HepG2 (cell line): ENCODE results near the gene CMA1. TPM values are rescaled to one million over a fixed set of nuclear protein-coding genes. Genes with fewer than 3 reads are reported as not detected.

ENCODE experiments used
- ATAC-seq: fragments of 200-7000 bp; cut with Tn5 transposase; 3 replicates; pipeline ENCODE4 v1.9.1; 2020; ENCODE audit warnings: mild to moderate bottlenecking, moderate library complexity
- BruUV-seq: library from RNA; stranded (reverse); fragments of 400-500 nt; replicated peaks from 2 replicates; lab custom pipeline; 2021; lab: Mats Ljungman, UMichigan
- CTCF ChIA-PET: fragments of 300-600 bp; formaldehyde crosslinking; extraction: SDS; loops from one replicate; lab custom pipeline; 2021; ENCODE audit warnings: low total read pairs, inconsistent platforms, low intra/inter-chr PET ratio; lab: Yijun Ruan, JAX
- POLR2A ChIA-PET: fragments of 350-600 bp; sonication (Branson Sonifier 250); formaldehyde crosslinking; loops from one replicate; lab custom pipeline; 2020; ENCODE audit warnings: antibody characterized with exemption, inconsistent platforms; lab: Yijun Ruan, JAX
- DNase-seq: peaks from one replicate; pipeline ENCODE4 v3.0.0-alpha.2; 2015; ENCODE audit warnings: low spot score
- FAIRE-seq: peaks from 3 replicates; lab custom pipeline; 2011; peaks lifted over from hg19 to GRCh38; lab: Jason Lieb, UNC
- H2AFZ ChIP-seq: one replicate; pipeline ENCODE4 v1.6.1; 2011; ENCODE audit warnings: low read length, inconsistent platforms
- H3K27ac ChIP-seq: fragments of 300-600 bp; 3 replicates; pipeline ENCODE4 v1.8.0; 2011; ENCODE audit warnings: mixed run types, mild to moderate bottlenecking, mixed read lengths, low read length, inconsistent platforms; ENCODE audit not compliant: insufficient read depth; ENCODE audit errors: extremely low read length
- H3K27me3 ChIP-seq, 2 experiments: fragments of 200-600 bp in 1 of 2; 2 replicates in 1 of 2; 3 replicates in 1 of 2; pipeline versions ENCODE4 v1.6.0 to v1.8.0; 2011; ENCODE audit warnings: low read length in 2 of 2, mild to moderate bottlenecking in 2 of 2, moderate library complexity in 2 of 2, inconsistent platforms in 1 of 2; ENCODE audit not compliant: insufficient read depth in 2 of 2, control insufficient read depth in 1 of 2
- H3K36me3 ChIP-seq, 2 experiments: fragments of 200-600 bp in 1 of 2; replicated peaks in 1 of 2; 2 replicates in 1 of 2; 3 replicates in 1 of 2; pipeline versions ENCODE4 v1.5.1 to v1.8.0; 2011; ENCODE audit warnings: low read length in 2 of 2, inconsistent platforms in 1 of 2; ENCODE audit not compliant: insufficient read depth in 2 of 2, control insufficient read depth in 1 of 2
- H3K4me1 ChIP-seq: 2 replicates; pipeline ENCODE4 v1.5.1; 2012; ENCODE audit warnings: low read length, inconsistent platforms; ENCODE audit not compliant: insufficient read depth
- H3K4me2 ChIP-seq: 2 replicates; pipeline ENCODE4 v1.6.0; 2011; ENCODE audit warnings: low read depth, low read length, inconsistent platforms
- H3K4me3 ChIP-seq, 3 experiments: fragments of 200-600 bp in 1 of 3; sonication (generic), shearing (Covaris generic) in 1 of 3; replicated peaks in 1 of 3; 2 replicates each; pipeline ENCODE4 v1.5.1; 2011 to 2016; ENCODE audit warnings: low read length in 3 of 3, inconsistent platforms in 2 of 3, low read depth in 2 of 3, mild to moderate bottlenecking in 2 of 3, control low read depth in 1 of 3, mixed read lengths in 1 of 3; ENCODE audit not compliant: insufficient read depth in 1 of 3
- H3K79me2 ChIP-seq: one replicate; pipeline ENCODE4 v1.6.1; 2011; ENCODE audit warnings: low read length, inconsistent platforms; ENCODE audit not compliant: insufficient read depth
- H3K9ac ChIP-seq: 2 replicates; pipeline ENCODE4 v1.6.0; 2011; ENCODE audit warnings: mild to moderate bottlenecking, low read depth, low read length, inconsistent platforms; ENCODE audit not compliant: insufficient read depth
- H3K9me3 ChIP-seq: 2 replicates; pipeline ENCODE4 v1.5.1; 2012; ENCODE audit warnings: mild to moderate bottlenecking, low read length
- H4K20me1 ChIP-seq: 2 replicates; pipeline ENCODE4 v1.6.0; 2011; ENCODE audit warnings: inconsistent platforms, mild to moderate bottlenecking, low read length, moderate library complexity; ENCODE audit not compliant: insufficient read depth
- ADNP ChIP-seq: sonication (generic); formaldehyde crosslinking; IDR thresholded peaks from 2 replicates; pipeline ENCODE4 v1.4.0; 2020; ENCODE audit warnings: missing genetic modification reagents
- HHEX ChIP-seq: IDR thresholded peaks from 2 replicates; pipeline ENCODE4 v1.6.1; 2016; ENCODE audit warnings: control low read depth
- JUN ChIP-seq: sonication (generic); formaldehyde crosslinking; IDR thresholded peaks from 2 replicates; pipeline ENCODE4 v1.4.0; 2020; ENCODE audit warnings: mild to moderate bottlenecking, missing genetic modification reagents
- NCOR1 ChIP-seq: fragments of 200-600 bp; sonication (generic); IDR thresholded peaks from 2 replicates; pipeline ENCODE4 v1.7.0; 2017; ENCODE audit warnings: antibody characterized with exemption, low read length, borderline replicate concordance
- PLRG1 ChIP-seq: fragments of 450-650 bp; conservative IDR thresholded peaks from 2 replicates; pipeline ENCODE4 v1.6.1; 2016
- SMARCE1 ChIP-seq: fragments of 450-650 bp; IDR thresholded peaks from 2 replicates; pipeline ENCODE4 v1.6.1; 2017; ENCODE audit warnings: borderline replicate concordance
- ZKSCAN8 ChIP-seq: IDR thresholded peaks from 2 replicates; pipeline ENCODE4 v1.6.1; 2016; ENCODE audit warnings: borderline replicate concordance, missing genetic modification reagents, missing compliant biosample characterization
- ZNF253 ChIP-seq: sonication (generic); formaldehyde crosslinking; IDR thresholded peaks from 2 replicates; pipeline ENCODE4 v1.8.0; 2022; ENCODE audit warnings: mild to moderate bottlenecking, missing genetic modification reagents, borderline replicate concordance
- ZNF354B ChIP-seq: sonication (generic); formaldehyde crosslinking; IDR thresholded peaks from 2 replicates; pipeline ENCODE4 v1.8.0; 2022; ENCODE audit warnings: mild to moderate bottlenecking, missing genetic modification reagents
- ZNF644 ChIP-seq: IDR thresholded peaks from 2 replicates; pipeline ENCODE4 v1.6.1; 2016; ENCODE audit warnings: low read depth
- WGBS: methylation state at CpG from one replicate; pipeline ENCODE4 v1.1.6; 2017; ENCODE audit warnings: low lambda C conversion rate; 5-methylcytosine and 5-hydroxymethylcytosine counted together
- in situ Hi-C: cut with HindIII; loops from 2 replicates; pipeline ENCODE4 v1.10.0; 2017; ENCODE audit warnings: low pct_unique_long_range_greater_than_20kb; ENCODE audit not compliant: extremely low pct_ligation_motif_present
- intact Hi-C: fragments of 100-400 bp; cut with micrococcal nuclease; formaldehyde crosslinking; loops from one replicate; pipeline ENCODE4 v1.10.0; 2022; ENCODE audit not compliant: unreplicated experiment
- polyA plus RNA-seq, 8 experiments: library from polyadenylated mRNA; depleted of rRNA in 3 of 8; stranded (reverse) in 7 of 8; unstranded in 1 of 8; fragments of >200 nt; fragmentation: Illumina TruSeq in 4 of 8; extraction: Trizol in 4 of 8; gene quantifications; 2 replicates each; pipeline versions ENCODE4 v1.2.1 to v1.2.3, GENCODE V29; 2011 to 2016; ENCODE audit warnings: low read depth in 4 of 8, missing spikeins in 1 of 8, mixed read lengths in 1 of 8; ENCODE audit not compliant: insufficient read depth in 1 of 8
- total RNA-seq, 5 experiments: library from RNA; depleted of rRNA; stranded (reverse); fragments of >200 nt; fragmentation: Illumina TruSeq; extraction: Trizol; gene quantifications; 2 replicates each; pipeline ENCODE4 v1.2.3, GENCODE V29; 2016; ENCODE audit warnings: low read depth in 1 of 5
- TF ChIP-seq, protein P1 (sequence below): sonication (generic); formaldehyde crosslinking; IDR thresholded peaks from 2 replicates; pipeline ENCODE4 v1.8.0; 2022; ENCODE audit warnings: mild to moderate bottlenecking, missing genetic modification reagents, moderate library complexity
- TF ChIP-seq, protein P2 (sequence below): IDR thresholded peaks from 2 replicates; pipeline ENCODE4 v1.6.1; 2012; ENCODE audit warnings: low read length, improper control_type of control experiment
- TF ChIP-seq, protein P3 (sequence below): sonication (generic); formaldehyde crosslinking; IDR thresholded peaks from 2 replicates; pipeline ENCODE4 v1.5.0; 2020; ENCODE audit warnings: missing genetic modification reagents, mild to moderate bottlenecking, borderline replicate concordance
- TF ChIP-seq, protein P4 (sequence below): sonication (generic); formaldehyde crosslinking; IDR thresholded peaks from 2 replicates; pipeline ENCODE4 v1.4.0; 2020; ENCODE audit warnings: low read depth, mild to moderate bottlenecking, missing genetic modification reagents

CMA1 gene
- total and polyA plus RNA-seq, 2 of the 13 experiments (the other 11 are each of a cell fraction or from before 2014, with no cell fraction given), result not detected

DNA sequence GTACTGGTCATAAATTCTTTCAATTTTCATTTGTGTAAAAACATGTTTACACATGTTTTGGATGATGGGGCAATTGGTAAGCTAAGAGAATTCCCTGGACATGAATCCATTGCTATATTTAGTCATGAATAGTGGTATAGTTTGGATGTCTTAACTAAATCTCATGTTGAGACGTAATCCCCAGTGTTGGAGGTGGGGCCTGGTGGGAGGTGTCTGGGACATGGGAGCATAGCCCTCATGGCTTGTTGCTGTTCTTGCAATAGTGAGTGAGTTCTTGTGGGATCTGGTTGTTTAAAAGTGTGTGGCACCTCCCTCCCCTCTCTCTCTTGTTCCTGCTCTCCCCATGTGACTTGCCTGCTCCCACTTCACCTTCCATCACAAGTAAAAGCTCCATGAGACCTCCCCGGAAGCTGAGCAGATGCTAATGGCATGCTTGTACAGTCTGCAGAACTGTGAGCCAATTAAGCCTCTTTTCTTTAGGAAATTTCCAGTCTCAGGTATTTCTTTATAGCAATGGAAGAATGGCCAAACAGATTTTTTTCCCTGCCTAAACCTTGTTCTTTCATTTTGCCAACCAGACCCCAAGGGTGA is 34.4 kb upstream of the CMA1 start:
- Histone ChIP-seq H4K20me1 (no peaks in the 10 kb centered on the region), H3K27ac (no peak overlapping the region), H3K36me3 (no peaks in the 10 kb centered on the region), H3K27me3 (no peaks in the 10 kb centered on the region), H3K79me2 (no peaks in the 10 kb centered on the region), H3K4me1 (no peaks in the 10 kb centered on the region), H3K4me2 (no peak overlapping the region), H3K9me3 (peaks cover 7% of the 10 kb centered on the region), H3K4me3 (no peak overlapping the region), H2AFZ (no peak overlapping the region), H3K9ac (no peak overlapping the region)
- 15% methylated on average over 2 of the region's 2 CpGs for WGBS
- DNase-seq (no peak), ATAC-seq (no peak), FAIRE-seq (no peak)
- no TSS peak for BruUV-seq
- CTCF ChIA-PET, result no interaction called here
- in situ Hi-C loops (no loop called here), intact Hi-C loops (no loop called here)
- TF ChIP-seq ADNP (CRISPR knock-in tag) (no peak), NCOR1 (no peak), ZNF253 (no peak)
- TF ChIP-seq, protein P1, sequence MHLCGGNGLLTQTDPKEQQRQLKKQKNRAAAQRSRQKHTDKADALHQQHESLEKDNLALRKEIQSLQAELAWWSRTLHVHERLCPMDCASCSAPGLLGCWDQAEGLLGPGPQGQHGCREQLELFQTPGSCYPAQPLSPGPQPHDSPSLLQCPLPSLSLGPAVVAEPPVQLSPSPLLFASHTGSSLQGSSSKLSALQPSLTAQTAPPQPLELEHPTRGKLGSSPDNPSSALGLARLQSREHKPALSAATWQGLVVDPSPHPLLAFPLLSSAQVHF, result no peak
- POLR2A ChIA-PET, result no interaction called here

DNA sequence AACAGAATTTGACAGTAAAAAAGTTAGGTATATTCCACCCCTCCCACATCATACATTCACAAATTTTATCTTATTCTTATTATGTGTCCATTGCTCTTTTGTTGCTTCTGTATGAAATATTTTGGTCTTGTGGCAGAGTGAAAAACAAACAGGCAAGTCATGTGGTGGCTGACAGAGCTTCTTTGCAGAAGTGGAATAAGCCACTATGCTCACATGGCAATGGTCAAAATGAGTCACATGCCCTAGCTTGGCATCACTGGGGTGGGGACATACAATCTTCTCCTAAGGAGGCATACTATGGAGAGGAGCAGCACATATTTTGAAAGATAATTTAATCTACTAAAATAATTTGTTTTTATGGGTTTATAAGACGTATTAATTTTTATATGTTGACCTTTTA is 27.7 kb upstream of the CMA1 start:
- ChIA-PET CTCF (no interaction called here), POLR2A (no interaction called here)
- FAIRE-seq (no peak), ATAC-seq (no peak), DNase-seq (no peak)
- Histone ChIP-seq H3K27ac (no peak overlapping the region), H3K4me2 (no peak overlapping the region), H3K9ac (no peak overlapping the region), H3K4me3 (no peak overlapping the region), H2AFZ (no peak overlapping the region), H4K20me1 (no peaks in the 10 kb centered on the region), H3K4me1 (no peaks in the 10 kb centered on the region), H3K27me3 (no peaks in the 10 kb centered on the region), H3K79me2 (no peaks in the 10 kb centered on the region), H3K36me3 (no peaks in the 10 kb centered on the region), H3K9me3 (no peaks in the 10 kb centered on the region)
- in situ Hi-C loops (no loop called here), intact Hi-C loops (no loop called here)
- BruUV-seq, result no TSS peak
- WGBS, result under 1% methylated on average over 1 of the region's 1 CpG
- no peak for TF ChIP-seq JUN (CRISPR knock-in tag)
- TF ChIP-seq, protein P2, sequence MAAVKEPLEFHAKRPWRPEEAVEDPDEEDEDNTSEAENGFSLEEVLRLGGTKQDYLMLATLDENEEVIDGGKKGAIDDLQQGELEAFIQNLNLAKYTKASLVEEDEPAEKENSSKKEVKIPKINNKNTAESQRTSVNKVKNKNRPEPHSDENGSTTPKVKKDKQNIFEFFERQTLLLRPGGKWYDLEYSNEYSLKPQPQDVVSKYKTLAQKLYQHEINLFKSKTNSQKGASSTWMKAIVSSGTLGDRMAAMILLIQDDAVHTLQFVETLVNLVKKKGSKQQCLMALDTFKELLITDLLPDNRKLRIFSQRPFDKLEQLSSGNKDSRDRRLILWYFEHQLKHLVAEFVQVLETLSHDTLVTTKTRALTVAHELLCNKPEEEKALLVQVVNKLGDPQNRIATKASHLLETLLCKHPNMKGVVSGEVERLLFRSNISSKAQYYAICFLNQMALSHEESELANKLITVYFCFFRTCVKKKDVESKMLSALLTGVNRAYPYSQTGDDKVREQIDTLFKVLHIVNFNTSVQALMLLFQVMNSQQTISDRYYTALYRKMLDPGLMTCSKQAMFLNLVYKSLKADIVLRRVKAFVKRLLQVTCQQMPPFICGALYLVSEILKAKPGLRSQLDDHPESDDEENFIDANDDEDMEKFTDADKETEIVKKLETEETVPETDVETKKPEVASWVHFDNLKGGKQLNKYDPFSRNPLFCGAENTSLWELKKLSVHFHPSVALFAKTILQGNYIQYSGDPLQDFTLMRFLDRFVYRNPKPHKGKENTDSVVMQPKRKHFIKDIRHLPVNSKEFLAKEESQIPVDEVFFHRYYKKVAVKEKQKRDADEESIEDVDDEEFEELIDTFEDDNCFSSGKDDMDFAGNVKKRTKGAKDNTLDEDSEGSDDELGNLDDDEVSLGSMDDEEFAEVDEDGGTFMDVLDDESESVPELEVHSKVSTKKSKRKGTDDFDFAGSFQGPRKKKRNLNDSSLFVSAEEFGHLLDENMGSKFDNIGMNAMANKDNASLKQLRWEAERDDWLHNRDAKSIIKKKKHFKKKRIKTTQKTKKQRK, result no peak
- TF ChIP-seq ZKSCAN8 (CRISPR knock-in tag), result no peak
- no peak for TF ChIP-seq PLRG1
- no peak for TF ChIP-seq ZNF644 (CRISPR knock-in tag)
- no peak for TF ChIP-seq SMARCE1
- no peak for TF ChIP-seq ZNF354B (CRISPR knock-in tag)
- TF ChIP-seq, protein P3, sequence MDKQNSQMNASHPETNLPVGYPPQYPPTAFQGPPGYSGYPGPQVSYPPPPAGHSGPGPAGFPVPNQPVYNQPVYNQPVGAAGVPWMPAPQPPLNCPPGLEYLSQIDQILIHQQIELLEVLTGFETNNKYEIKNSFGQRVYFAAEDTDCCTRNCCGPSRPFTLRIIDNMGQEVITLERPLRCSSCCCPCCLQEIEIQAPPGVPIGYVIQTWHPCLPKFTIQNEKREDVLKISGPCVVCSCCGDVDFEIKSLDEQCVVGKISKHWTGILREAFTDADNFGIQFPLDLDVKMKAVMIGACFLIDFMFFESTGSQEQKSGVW (CRISPR knock-in tag), result no peak
- no peak for TF ChIP-seq HHEX (CRISPR knock-in tag)
- TF ChIP-seq, protein P4, sequence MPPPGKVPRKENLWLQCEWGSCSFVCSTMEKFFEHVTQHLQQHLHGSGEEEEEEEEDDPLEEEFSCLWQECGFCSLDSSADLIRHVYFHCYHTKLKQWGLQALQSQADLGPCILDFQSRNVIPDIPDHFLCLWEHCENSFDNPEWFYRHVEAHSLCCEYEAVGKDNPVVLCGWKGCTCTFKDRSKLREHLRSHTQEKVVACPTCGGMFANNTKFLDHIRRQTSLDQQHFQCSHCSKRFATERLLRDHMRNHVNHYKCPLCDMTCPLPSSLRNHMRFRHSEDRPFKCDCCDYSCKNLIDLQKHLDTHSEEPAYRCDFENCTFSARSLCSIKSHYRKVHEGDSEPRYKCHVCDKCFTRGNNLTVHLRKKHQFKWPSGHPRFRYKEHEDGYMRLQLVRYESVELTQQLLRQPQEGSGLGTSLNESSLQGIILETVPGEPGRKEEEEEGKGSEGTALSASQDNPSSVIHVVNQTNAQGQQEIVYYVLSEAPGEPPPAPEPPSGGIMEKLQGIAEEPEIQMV (CRISPR knock-in tag), result no peak
